PC-9 (cell line): ENCODE data around the gene CERS5. TPM values are rescaled to one million over a fixed set of nuclear protein-coding genes. Genes with fewer than 3 reads are reported as not detected.

Experiments
- BruUV-seq: library from RNA; stranded (reverse); fragments of 400-500 nt; replicated peaks from 2 replicates; lab custom pipeline; 2021; lab: Mats Ljungman, UMichigan
- CTCF ChIA-PET: fragments of 300-600 bp; sonication (Branson Sonifier 250); formaldehyde crosslinking; loops from one replicate; lab custom pipeline; 2022; ENCODE audit warnings: antibody characterized with exemption; lab: Charles Lee
- POLR2A ChIA-PET: fragments of 300-600 bp; sonication (Branson Sonifier 250); formaldehyde crosslinking; loops from one replicate; lab custom pipeline; 2022; ENCODE audit warnings: antibody characterized with exemption; ENCODE audit not compliant: unreplicated experiment; lab: Charles Lee
- DNase-seq, 2 experiments: peaks; one replicate each; pipeline versions ENCODE4 v3.0.0 to v3.0.0-alpha.2; 2015 to 2022; ENCODE audit warnings: mixed read lengths in 1 of 2
- H2AFZ ChIP-seq: fragments of 200-600 bp; sonication (generic); 2 replicates; pipeline ENCODE4 v1.8.1; 2017; ENCODE audit warnings: antibody characterized with exemption
- H3F3A ChIP-seq: fragments of 200-600 bp; sonication (generic); 2 replicates; pipeline ENCODE4 v1.8.1; 2017; ENCODE audit warnings: antibody characterized with exemption, mild to moderate bottlenecking, low read depth; ENCODE audit not compliant: insufficient read depth
- H3K27ac ChIP-seq: fragments of 200-600 bp; sonication (generic); 2 replicates; pipeline ENCODE4 v1.6.1; 2016; ENCODE audit warnings: mixed run types
- H3K27me3 ChIP-seq: fragments of 200-600 bp; sonication (generic); 2 replicates; pipeline ENCODE4 v1.6.1; 2016; ENCODE audit warnings: low read depth, mixed run types; ENCODE audit not compliant: insufficient read depth
- H3K36me3 ChIP-seq: fragments of 200-600 bp; sonication (generic); 2 replicates; pipeline ENCODE4 v1.6.1; 2016; ENCODE audit warnings: low read depth, mixed run types
- H3K4me1 ChIP-seq: fragments of 200-600 bp; sonication (generic); replicated peaks from 2 replicates; pipeline ENCODE4 v1.6.1; 2016; ENCODE audit warnings: mixed run types; ENCODE audit not compliant: insufficient read depth
- H3K4me2 ChIP-seq: fragments of 200-600 bp; sonication (generic); 2 replicates; pipeline ENCODE4 v1.6.1; 2017; ENCODE audit warnings: mixed run types
- H3K4me3 ChIP-seq: fragments of 200-600 bp; sonication (generic); 2 replicates; pipeline ENCODE4 v1.6.1; 2016; ENCODE audit warnings: mixed run types
- H3K79me2 ChIP-seq: fragments of 200-600 bp; sonication (generic); 2 replicates; pipeline ENCODE4 v1.6.1; 2017; ENCODE audit warnings: low read depth, mixed run types
- H3K9me2 ChIP-seq: fragments of 200-600 bp; sonication (generic); 2 replicates; pipeline ENCODE4 v1.8.1; 2017; ENCODE audit warnings: mild to moderate bottlenecking; ENCODE audit not compliant: insufficient read depth
- H3K9me3 ChIP-seq: fragments of 200-600 bp; sonication (generic); 2 replicates; pipeline ENCODE4 v1.8.1; 2016; ENCODE audit warnings: low read depth; ENCODE audit not compliant: insufficient read depth
- H4K20me1 ChIP-seq: fragments of 200-600 bp; sonication (generic); 2 replicates; pipeline ENCODE4 v1.8.1; 2017; ENCODE audit not compliant: insufficient read depth
- EZH2 ChIP-seq: fragments of 200-600 bp; sonication (generic); IDR thresholded peaks from 2 replicates; pipeline ENCODE4 v1.8.0; 2017; ENCODE audit warnings: antibody characterized with exemption, low read depth
- intact Hi-C: fragments of 100-400 bp; cut with micrococcal nuclease; formaldehyde crosslinking; loops from one replicate; pipeline ENCODE4 v1.10.0; 2022; ENCODE audit not compliant: unreplicated experiment
- total RNA-seq: library from RNA; stranded (reverse); gene quantifications from 2 replicates; pipeline ENCODE4 v1.2.3, GENCODE V29; 2021
- TF ChIP-seq, protein P1 (sequence below): fragments of 200-600 bp; sonication (generic); conservative IDR thresholded peaks from 2 replicates; pipeline ENCODE4 v1.6.1; 2017; ENCODE audit warnings: mixed run types, antibody characterized with exemption, mild to moderate bottlenecking, moderate library complexity

The CERS5 gene
- total RNA-seq, 1 experiment from 2014 or later, result 33.0 TPM

DNA sequence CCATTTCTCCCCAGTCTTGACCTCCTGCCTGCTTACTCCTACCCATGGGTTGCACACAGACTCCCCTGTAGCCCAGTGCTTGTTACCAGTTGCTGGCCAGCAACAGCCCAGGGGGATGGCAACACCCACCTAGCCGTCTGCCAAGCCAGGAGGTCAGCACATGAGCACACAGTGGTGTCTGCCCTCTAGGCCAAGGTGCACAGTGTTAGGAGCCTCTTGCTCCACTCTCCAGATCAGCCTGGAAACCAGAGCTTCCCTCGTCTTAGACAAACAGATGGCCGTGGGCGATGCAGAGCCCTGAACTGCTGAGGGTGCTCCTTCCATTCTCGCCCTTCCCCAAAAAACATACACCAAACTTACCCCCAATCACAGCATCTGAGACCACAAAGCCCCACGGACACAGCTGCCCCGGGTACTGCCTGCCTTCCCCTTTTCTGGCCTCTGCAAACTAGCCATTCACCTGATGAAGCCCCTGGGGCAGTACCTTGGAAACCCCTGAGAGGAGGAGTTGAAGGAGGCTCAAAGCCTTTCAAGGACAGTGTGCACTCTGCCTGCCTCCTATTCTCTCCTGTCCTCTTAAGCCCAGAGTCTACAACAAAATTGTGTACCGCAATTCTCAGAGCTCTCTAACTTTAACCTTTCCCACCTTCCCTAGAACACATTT, 64.4 kb downstream of the CERS5 start:
- Histone ChIP-seq H3K79me2 (no peaks in the 10 kb centered on the region), H3K36me3 (0 out of 2 replicates have a peak, but pooled peaks cover 3% of the 10 kb centered on the region), H3K4me2 (no peak overlapping the region), H4K20me1 (no peaks in the 10 kb centered on the region), H3K27ac (no peak overlapping the region), H2AFZ (no peak overlapping the region), H3F3A (peaks cover 9% of the 10 kb centered on the region; the same call in 1 of the 2 replicates), H3K4me3 (no peak overlapping the region), H3K9me3 (no peaks in the 10 kb centered on the region), H3K9me2 (no peaks in the 10 kb centered on the region), H3K27me3 (no peaks in the 10 kb centered on the region), H3K4me1 (no peaks in the 10 kb centered on the region)
- intact Hi-C loops, result no loop called here
- BruUV-seq, result no TSS peak
- POLR2A ChIA-PET, result no interaction called here
- DNase-seq, result no peak
- TF ChIP-seq, protein P1, sequence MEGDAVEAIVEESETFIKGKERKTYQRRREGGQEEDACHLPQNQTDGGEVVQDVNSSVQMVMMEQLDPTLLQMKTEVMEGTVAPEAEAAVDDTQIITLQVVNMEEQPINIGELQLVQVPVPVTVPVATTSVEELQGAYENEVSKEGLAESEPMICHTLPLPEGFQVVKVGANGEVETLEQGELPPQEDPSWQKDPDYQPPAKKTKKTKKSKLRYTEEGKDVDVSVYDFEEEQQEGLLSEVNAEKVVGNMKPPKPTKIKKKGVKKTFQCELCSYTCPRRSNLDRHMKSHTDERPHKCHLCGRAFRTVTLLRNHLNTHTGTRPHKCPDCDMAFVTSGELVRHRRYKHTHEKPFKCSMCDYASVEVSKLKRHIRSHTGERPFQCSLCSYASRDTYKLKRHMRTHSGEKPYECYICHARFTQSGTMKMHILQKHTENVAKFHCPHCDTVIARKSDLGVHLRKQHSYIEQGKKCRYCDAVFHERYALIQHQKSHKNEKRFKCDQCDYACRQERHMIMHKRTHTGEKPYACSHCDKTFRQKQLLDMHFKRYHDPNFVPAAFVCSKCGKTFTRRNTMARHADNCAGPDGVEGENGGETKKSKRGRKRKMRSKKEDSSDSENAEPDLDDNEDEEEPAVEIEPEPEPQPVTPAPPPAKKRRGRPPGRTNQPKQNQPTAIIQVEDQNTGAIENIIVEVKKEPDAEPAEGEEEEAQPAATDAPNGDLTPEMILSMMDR, result no peak
- CTCF ChIA-PET, result interaction anchor here (1.7 kb wide), 1 partner anchor 9 kb away, joined by 4 read pairs; the partner anchor contains the start of gene COX14

DNA sequence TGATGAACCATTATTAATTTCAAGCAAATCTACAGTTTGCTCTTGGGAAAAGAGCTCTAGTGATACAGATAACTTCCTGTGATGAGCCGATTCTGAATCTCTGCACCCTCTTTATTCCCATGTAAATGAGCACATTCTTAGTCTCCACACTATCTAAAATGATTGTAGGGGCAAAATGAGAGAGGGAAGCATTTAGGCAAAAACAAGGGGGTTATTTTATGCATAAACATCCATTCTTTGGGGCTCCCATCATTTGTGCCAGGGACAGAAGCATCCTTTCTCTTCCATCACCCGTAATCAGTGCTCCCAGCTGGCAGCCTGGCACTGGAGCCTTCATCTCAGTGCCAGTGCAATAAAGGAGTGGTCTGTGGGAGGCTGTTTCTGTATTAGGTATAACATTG, 65.0 kb downstream of the CERS5 start:
- intact Hi-C loops, result no loop called here
- no TSS peak for BruUV-seq
- CTCF ChIA-PET, result interaction anchor here (0.6 to 1.7 kb wide), 2 partner anchors 10 to 662 kb away, joined by 4 to 7 read pairs; partner anchors contain the start of genes ATF1 and COX14

DNA sequence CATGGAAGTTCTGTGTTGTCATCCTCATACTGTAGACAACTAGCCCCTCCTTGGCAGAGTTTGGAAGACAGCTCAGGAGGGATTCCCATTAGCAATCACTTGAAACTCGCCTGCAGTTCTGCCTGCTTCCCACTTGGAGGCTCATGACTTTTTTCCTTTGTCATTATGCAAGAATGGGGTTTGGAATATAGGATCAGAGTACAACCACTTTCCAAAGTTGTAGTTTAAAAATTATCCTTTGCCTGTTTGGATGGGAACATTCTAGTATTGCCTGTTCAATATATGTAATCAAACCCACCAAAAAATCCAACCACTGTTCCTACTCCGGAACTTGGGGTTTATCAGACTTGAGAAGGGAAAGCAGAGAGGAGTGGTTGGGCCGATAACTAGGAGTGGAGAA, 65.5 kb downstream of the CERS5 start:
- H3K27me3 ChIP-seq, result no peaks in the 10 kb centered on the region
- H3K79me2 ChIP-seq, result no peaks in the 10 kb centered on the region
- peak in 1 of 2 experiments; percentile 48 for DNase-seq
- H3F3A ChIP-seq, result peaks cover 9% of the 10 kb centered on the region; the same call in 1 of the 2 replicates
- no peak overlapping the region for H3K4me3 ChIP-seq
- H2AFZ ChIP-seq, result no peak overlapping the region
- intact Hi-C loops, result no loop called here
- H4K20me1 ChIP-seq, result no peaks in the 10 kb centered on the region
- H3K9me3 ChIP-seq, result no peaks in the 10 kb centered on the region
- ChIA-PET CTCF (interaction anchor here (0.6 to 1.7 kb wide), 2 partner anchors 10 to 662 kb away, joined by 4 to 7 read pairs; partner anchors contain the start of genes ATF1 and COX14), POLR2A (interaction anchor here (0.5 kb wide), 1 partner anchor 17 kb away, joined by 3 read pairs; no protein-coding TSS in a partner anchor)
- no peaks in the 10 kb centered on the region for H3K4me1 ChIP-seq
- H3K36me3 ChIP-seq, result 0 out of 2 replicates have a peak, but pooled peaks cover 3% of the 10 kb centered on the region
- no peak overlapping the region for H3K4me2 ChIP-seq
- BruUV-seq, result no TSS peak
- H3K27ac ChIP-seq, result no peak overlapping the region
- H3K9me2 ChIP-seq, result no peaks in the 10 kb centered on the region
- TF ChIP-seq EZH2, result no peak
- TF ChIP-seq, protein P1, result peak; percentile 64

More for the DNA sequence above, 65.0 kb downstream of the CERS5 start:
- DNase-seq, result no peak
- Histone ChIP-seq H3K36me3 (0 out of 2 replicates have a peak, but pooled peaks cover 3% of the 10 kb centered on the region), H4K20me1 (no peaks in the 10 kb centered on the region), H3K79me2 (no peaks in the 10 kb centered on the region), H3F3A (peaks cover 9% of the 10 kb centered on the region; the same call in 1 of the 2 replicates), H3K27me3 (no peaks in the 10 kb centered on the region), H3K4me2 (no peak overlapping the region), H2AFZ (no peak overlapping the region), H3K27ac (no peak overlapping the region), H3K4me1 (no peaks in the 10 kb centered on the region), H3K4me3 (no peak overlapping the region), H3K9me2 (no peaks in the 10 kb centered on the region), H3K9me3 (no peaks in the 10 kb centered on the region)
- POLR2A ChIA-PET, result interaction anchor here (0.5 kb wide), 1 partner anchor 17 kb away, joined by 3 read pairs; no protein-coding TSS in a partner anchor
- TF ChIP-seq, protein P1, result no peak
- no peak for TF ChIP-seq EZH2
